GM23338 (cell line): ENCODE results near the gene ACAT1.

Experiments used
- CREB1 ChIP-seq: fragments of 250-450 bp; sonication (Bioruptor Pico); IDR thresholded peaks from 2 replicates; pipeline ENCODE4 v1.5.0; 2020; ENCODE audit warnings: low read depth, mild to moderate bottlenecking, moderate library complexity
- EZH2 ChIP-seq: fragments of 200-600 bp; sonication (generic); IDR thresholded peaks from one replicate; pipeline ENCODE4 v1.8.0; 2017; ENCODE audit warnings: antibody characterized with exemption, mild to moderate bottlenecking, low read depth; ENCODE audit not compliant: unreplicated experiment
- EZH2phosphoT487 ChIP-seq: fragments of 200-600 bp; sonication (generic); IDR thresholded peaks from one replicate; pipeline ENCODE4 v1.8.1; 2018; ENCODE audit warnings: antibody characterized with exemption; ENCODE audit not compliant: unreplicated experiment
- JUNB ChIP-seq: IDR thresholded peaks from one replicate; pipeline ENCODE4 v1.6.1; 2016; ENCODE audit warnings: antibody characterized with exemption; ENCODE audit not compliant: unreplicated experiment
- NANOG ChIP-seq: IDR thresholded peaks from 2 replicates; pipeline ENCODE4 v1.6.1; 2016; ENCODE audit warnings: antibody characterized with exemption, borderline replicate concordance
- POLR2AphosphoS5 ChIP-seq: IDR thresholded peaks from 2 replicates; pipeline ENCODE4 v1.6.1; 2016; ENCODE audit warnings: antibody characterized with exemption, low read depth
- STAT1 ChIP-seq: IDR thresholded peaks from one replicate; pipeline ENCODE4 v1.6.1; 2016; ENCODE audit warnings: antibody characterized with exemption; ENCODE audit not compliant: unreplicated experiment
- TF ChIP-seq, protein P1 (sequence below), 2 experiments: fragments of 200-600 bp in 1 of 2; sonication (generic) in 1 of 2; conservative IDR thresholded peaks; 2 replicates each; pipeline versions ENCODE4 v1.5.1 to v1.6.1; 2016 to 2017; ENCODE audit warnings: antibody characterized with exemption in 2 of 2, low read depth in 2 of 2, mild to moderate bottlenecking in 2 of 2, moderate library complexity in 1 of 2
- TF ChIP-seq, protein P2 (sequence below): IDR thresholded peaks from one replicate; pipeline ENCODE4 v1.6.1; 2018; ENCODE audit warnings: antibody characterized with exemption; ENCODE audit not compliant: unreplicated experiment
- TF ChIP-seq, protein P3 (sequence below): IDR thresholded peaks from 2 replicates; pipeline ENCODE4 v1.6.1; 2016; ENCODE audit warnings: antibody characterized with exemption

DNA sequence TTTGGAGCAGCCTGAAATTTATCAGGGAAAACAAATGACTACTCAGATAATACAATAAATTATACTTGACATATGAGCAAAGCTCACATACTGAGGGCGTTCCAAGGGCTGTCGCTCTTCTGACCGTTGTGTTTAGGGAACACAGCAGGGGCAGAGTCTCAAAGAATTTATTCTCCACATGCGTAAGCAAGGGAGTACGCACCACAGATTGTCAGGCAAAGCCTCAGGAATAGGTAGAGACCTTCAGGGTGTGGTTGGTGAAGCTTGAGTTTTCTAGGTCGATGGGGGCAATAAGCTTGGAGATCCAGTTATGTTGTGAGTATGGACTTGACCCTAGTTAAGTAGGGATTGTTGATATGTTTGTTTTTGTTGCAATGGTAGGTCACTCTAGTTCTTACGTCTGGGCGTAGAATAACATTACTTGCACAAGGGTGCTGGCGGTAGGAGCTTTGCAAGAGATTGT lies 830 bp downstream of the ACAT1 start:
- TF ChIP-seq, protein P1, sequence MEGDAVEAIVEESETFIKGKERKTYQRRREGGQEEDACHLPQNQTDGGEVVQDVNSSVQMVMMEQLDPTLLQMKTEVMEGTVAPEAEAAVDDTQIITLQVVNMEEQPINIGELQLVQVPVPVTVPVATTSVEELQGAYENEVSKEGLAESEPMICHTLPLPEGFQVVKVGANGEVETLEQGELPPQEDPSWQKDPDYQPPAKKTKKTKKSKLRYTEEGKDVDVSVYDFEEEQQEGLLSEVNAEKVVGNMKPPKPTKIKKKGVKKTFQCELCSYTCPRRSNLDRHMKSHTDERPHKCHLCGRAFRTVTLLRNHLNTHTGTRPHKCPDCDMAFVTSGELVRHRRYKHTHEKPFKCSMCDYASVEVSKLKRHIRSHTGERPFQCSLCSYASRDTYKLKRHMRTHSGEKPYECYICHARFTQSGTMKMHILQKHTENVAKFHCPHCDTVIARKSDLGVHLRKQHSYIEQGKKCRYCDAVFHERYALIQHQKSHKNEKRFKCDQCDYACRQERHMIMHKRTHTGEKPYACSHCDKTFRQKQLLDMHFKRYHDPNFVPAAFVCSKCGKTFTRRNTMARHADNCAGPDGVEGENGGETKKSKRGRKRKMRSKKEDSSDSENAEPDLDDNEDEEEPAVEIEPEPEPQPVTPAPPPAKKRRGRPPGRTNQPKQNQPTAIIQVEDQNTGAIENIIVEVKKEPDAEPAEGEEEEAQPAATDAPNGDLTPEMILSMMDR (conservative IDR thresholded peaks at IDR 0.05; ENCODE audit: low read depth in 2 of 2): no peak
- TF ChIP-seq, protein P2, sequence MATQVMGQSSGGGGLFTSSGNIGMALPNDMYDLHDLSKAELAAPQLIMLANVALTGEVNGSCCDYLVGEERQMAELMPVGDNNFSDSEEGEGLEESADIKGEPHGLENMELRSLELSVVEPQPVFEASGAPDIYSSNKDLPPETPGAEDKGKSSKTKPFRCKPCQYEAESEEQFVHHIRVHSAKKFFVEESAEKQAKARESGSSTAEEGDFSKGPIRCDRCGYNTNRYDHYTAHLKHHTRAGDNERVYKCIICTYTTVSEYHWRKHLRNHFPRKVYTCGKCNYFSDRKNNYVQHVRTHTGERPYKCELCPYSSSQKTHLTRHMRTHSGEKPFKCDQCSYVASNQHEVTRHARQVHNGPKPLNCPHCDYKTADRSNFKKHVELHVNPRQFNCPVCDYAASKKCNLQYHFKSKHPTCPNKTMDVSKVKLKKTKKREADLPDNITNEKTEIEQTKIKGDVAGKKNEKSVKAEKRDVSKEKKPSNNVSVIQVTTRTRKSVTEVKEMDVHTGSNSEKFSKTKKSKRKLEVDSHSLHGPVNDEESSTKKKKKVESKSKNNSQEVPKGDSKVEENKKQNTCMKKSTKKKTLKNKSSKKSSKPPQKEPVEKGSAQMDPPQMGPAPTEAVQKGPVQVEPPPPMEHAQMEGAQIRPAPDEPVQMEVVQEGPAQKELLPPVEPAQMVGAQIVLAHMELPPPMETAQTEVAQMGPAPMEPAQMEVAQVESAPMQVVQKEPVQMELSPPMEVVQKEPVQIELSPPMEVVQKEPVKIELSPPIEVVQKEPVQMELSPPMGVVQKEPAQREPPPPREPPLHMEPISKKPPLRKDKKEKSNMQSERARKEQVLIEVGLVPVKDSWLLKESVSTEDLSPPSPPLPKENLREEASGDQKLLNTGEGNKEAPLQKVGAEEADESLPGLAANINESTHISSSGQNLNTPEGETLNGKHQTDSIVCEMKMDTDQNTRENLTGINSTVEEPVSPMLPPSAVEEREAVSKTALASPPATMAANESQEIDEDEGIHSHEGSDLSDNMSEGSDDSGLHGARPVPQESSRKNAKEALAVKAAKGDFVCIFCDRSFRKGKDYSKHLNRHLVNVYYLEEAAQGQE: no peak
- TF ChIP-seq JUNB (no peak), EZH2 (no peak), STAT1 (no peak), EZH2phosphoT487 (no peak), CREB1 (CRISPR knock-in tag) (no peak), POLR2AphosphoS5 (no peak), NANOG (no peak)
- TF ChIP-seq, protein P3, sequence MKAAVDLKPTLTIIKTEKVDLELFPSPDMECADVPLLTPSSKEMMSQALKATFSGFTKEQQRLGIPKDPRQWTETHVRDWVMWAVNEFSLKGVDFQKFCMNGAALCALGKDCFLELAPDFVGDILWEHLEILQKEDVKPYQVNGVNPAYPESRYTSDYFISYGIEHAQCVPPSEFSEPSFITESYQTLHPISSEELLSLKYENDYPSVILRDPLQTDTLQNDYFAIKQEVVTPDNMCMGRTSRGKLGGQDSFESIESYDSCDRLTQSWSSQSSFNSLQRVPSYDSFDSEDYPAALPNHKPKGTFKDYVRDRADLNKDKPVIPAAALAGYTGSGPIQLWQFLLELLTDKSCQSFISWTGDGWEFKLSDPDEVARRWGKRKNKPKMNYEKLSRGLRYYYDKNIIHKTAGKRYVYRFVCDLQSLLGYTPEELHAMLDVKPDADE: no peak
